ENCODE data around the gene PRR15L. TPM values are rescaled to one million over a fixed set of nuclear protein-coding genes. Genes with fewer than 3 reads are reported as not detected.

PRR15L gene
- total and polyA plus RNA-seq, 2 of the 4 experiments (the other 2 are of a cell fraction) = not detected

DNA sequence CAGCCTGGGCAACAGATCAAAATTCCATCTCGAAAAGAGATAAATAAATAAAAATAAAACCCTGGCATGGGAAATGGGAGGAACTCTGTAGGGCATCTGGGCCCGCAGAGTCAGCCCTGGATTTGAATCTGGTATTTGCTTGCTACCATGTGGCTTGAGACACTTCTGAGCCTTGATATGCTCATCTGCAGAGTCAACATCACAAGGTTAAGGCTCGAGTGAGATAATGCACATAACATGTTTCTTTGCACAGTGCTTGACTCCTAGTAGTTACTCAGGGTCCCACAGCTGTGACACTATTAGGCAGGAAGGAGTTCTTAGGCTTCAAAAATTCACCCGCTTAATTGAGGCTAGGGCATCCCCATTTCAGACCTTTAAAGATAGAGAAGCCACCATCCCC lies 34.5 kb upstream of the PRR15L start:
- dilution Hi-C loops (cut with HindIII; ENCODE audit: low sequenced_read_pairs, unreplicated experiment) = no loop called here
- H3K9me1 ChIP-seq (ENCODE audit: insufficient read depth, low read length) = no peaks in the 10 kb centered on the region
- 56% methylated on average over 2 of the region's 4 CpGs; no CpG with 5 or more reads in 1 of the 2 experiments for WGBS, 2 experiments (ENCODE audit: extremely low coverage in 2 of 2, insufficient read length in 1 of 2)
- no peak overlapping the region for H4K91ac ChIP-seq (ENCODE audit: insufficient read depth, low read depth, low read length)
- no peak overlapping the region for H3K14ac ChIP-seq (replicated peaks; ENCODE audit: low read depth, low read length)
- H2BK20ac ChIP-seq (ENCODE audit: low read depth, low read length) = no peak overlapping the region
- H2BK15ac ChIP-seq (ENCODE audit: low read depth, low read length) = no peak overlapping the region
- H2AK9ac ChIP-seq (replicated peaks; ENCODE audit: low read depth, low read length, poor library complexity) = no peak overlapping the region
- no peaks in the 10 kb centered on the region for H3K36me3 ChIP-seq (ENCODE audit: control insufficient read depth, insufficient read depth, low read length)
- H2BK120ac ChIP-seq (ENCODE audit: low read depth, low read length) = no peak overlapping the region
- no peak overlapping the region for H3K27ac ChIP-seq (ENCODE audit: insufficient read depth, low read length)
- H3K4me3 ChIP-seq (ENCODE audit: insufficient read depth, low read depth, low read length) = no peak overlapping the region
- H2BK5ac ChIP-seq (ENCODE audit: low read depth, low read length, poor library complexity, severe bottlenecking) = no peak overlapping the region
- no peaks in the 10 kb centered on the region for H3K9me3 ChIP-seq (ENCODE audit: control insufficient read depth, insufficient read depth, low read length)
- ChIA-PET POLR2A (ENCODE audit: unreplicated experiment) (no interaction called here), CTCF (no interaction called here)
- H3K27me3 ChIP-seq (ENCODE audit: control insufficient read depth, insufficient read depth, low read length) = peaks cover 6% of the 10 kb centered on the region; the same call in 1 of the 2 replicates
- in situ Hi-C loops (cut with MboI; ENCODE audit: low sequenced_read_pairs) = no loop called here
- H3K4me1 ChIP-seq (ENCODE audit: control insufficient read depth, insufficient read depth, low read length) = peaks cover 8% of the 10 kb centered on the region
- ATAC-seq (ENCODE audit: low read depth) = no peak
- no peak overlapping the region for H2AFZ ChIP-seq (replicated peaks; ENCODE audit: low read length, poor library complexity)
- no peaks in the 10 kb centered on the region for H3K79me1 ChIP-seq (ENCODE audit: low read depth in 1 of 2, low read length in 2 of 2)
- H3K18ac ChIP-seq (ENCODE audit: low read depth, low read length) = no peak overlapping the region
- no peak overlapping the region for H4K5ac ChIP-seq (ENCODE audit: low read depth, low read length)
- no peak overlapping the region for H3K4ac ChIP-seq (ENCODE audit: low read depth, low read length)
- no peak for DNase-seq
- H3K9ac ChIP-seq (ENCODE audit: low read depth, low read length) = no peak overlapping the region
- no peak overlapping the region for H2AK5ac ChIP-seq (ENCODE audit: low read depth, low read length)
- BruUV-seq (replicated peaks) = no TSS peak
- no peak overlapping the region for H3K23ac ChIP-seq (ENCODE audit: low read depth, low read length)
- no peak for TF ChIP-seq MXI1 (IDR thresholded peaks at IDR 0.05; ENCODE audit: borderline replicate concordance, low read depth, low read length)
- no peak for TF ChIP-seq CEBPB (IDR thresholded peaks at IDR 0.05; ENCODE audit: low read depth, low read length)
- no peak for TF ChIP-seq ELK1 (IDR thresholded peaks at IDR 0.05; ENCODE audit: borderline replicate concordance, low read depth, low read length)
- TF ChIP-seq FOS (IDR thresholded peaks at IDR 0.05; ENCODE audit: low read depth, low read length) = no peak
- TF ChIP-seq RCOR1 (IDR thresholded peaks at IDR 0.05; ENCODE audit: insufficient replicate concordance, low read length) = no peak
- no peak for TF ChIP-seq BHLHE40 (IDR thresholded peaks at IDR 0.05; ENCODE audit: low read depth, low read length)
- no peak for TF ChIP-seq CHD1 (IDR thresholded peaks at IDR 0.05; ENCODE audit: low read depth, low read length)
- TF ChIP-seq, protein P1, sequence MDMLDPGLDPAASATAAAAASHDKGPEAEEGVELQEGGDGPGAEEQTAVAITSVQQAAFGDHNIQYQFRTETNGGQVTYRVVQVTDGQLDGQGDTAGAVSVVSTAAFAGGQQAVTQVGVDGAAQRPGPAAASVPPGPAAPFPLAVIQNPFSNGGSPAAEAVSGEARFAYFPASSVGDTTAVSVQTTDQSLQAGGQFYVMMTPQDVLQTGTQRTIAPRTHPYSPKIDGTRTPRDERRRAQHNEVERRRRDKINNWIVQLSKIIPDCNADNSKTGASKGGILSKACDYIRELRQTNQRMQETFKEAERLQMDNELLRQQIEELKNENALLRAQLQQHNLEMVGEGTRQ (IDR thresholded peaks at IDR 0.05; ENCODE audit: low read depth, low read length) = no peak
- no peak for TF ChIP-seq NFE2L2 (IDR thresholded peaks at IDR 0.05; ENCODE audit: low read depth, low read length)
- TF ChIP-seq, protein P2, sequence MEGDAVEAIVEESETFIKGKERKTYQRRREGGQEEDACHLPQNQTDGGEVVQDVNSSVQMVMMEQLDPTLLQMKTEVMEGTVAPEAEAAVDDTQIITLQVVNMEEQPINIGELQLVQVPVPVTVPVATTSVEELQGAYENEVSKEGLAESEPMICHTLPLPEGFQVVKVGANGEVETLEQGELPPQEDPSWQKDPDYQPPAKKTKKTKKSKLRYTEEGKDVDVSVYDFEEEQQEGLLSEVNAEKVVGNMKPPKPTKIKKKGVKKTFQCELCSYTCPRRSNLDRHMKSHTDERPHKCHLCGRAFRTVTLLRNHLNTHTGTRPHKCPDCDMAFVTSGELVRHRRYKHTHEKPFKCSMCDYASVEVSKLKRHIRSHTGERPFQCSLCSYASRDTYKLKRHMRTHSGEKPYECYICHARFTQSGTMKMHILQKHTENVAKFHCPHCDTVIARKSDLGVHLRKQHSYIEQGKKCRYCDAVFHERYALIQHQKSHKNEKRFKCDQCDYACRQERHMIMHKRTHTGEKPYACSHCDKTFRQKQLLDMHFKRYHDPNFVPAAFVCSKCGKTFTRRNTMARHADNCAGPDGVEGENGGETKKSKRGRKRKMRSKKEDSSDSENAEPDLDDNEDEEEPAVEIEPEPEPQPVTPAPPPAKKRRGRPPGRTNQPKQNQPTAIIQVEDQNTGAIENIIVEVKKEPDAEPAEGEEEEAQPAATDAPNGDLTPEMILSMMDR (conservative IDR thresholded peaks at IDR 0.05; ENCODE audit: low read depth, low read length) = no peak
- no peak for TF ChIP-seq MAZ (IDR thresholded peaks at IDR 0.05; ENCODE audit: borderline replicate concordance, low read depth, low read length)
- TF ChIP-seq RFX5 (IDR thresholded peaks at IDR 0.05; ENCODE audit: low read depth, low read length) = no peak
- intact Hi-C loops (cut with micrococcal nuclease) = no loop called here
- H4K8ac ChIP-seq (ENCODE audit: low read depth in 2 of 2, low read length in 2 of 2) = no peak overlapping the region
- H3K4me2 ChIP-seq (ENCODE audit: low read depth, low read length) = no peak overlapping the region
- H4K20me1 ChIP-seq (ENCODE audit: insufficient read depth, low read length) = no peaks in the 10 kb centered on the region
- H3K56ac ChIP-seq (ENCODE audit: extremely low read depth, insufficient read depth, low read length) = no peak overlapping the region
